Vagina (tissue), 2 donors: ENCODE measurements around the gene ADCY3.

Source experiments
- CTCF ChIP-seq, 3 experiments: fragments of 450-650 bp in 2 of 3; fragments of 200-600 bp in 1 of 3; sonication (generic) in 1 of 3; IDR thresholded peaks; one replicate each; pipeline ENCODE4 v1.5.1; 2017 to 2019; ENCODE audit warnings: antibody characterized with exemption in 3 of 3, mild to moderate bottlenecking in 2 of 3, moderate library complexity in 2 of 3
- POLR2AphosphoS5 ChIP-seq, 2 donors: sonication (generic); formaldehyde crosslinking; IDR thresholded peaks; one replicate each; pipeline ENCODE4 v1.9.0; 2017; ENCODE audit warnings: antibody characterized with exemption in 2 of 2, mild to moderate bottlenecking in 2 of 2, low read depth in 1 of 2; ENCODE audit not compliant: insufficient read depth in 1 of 2

DNA sequence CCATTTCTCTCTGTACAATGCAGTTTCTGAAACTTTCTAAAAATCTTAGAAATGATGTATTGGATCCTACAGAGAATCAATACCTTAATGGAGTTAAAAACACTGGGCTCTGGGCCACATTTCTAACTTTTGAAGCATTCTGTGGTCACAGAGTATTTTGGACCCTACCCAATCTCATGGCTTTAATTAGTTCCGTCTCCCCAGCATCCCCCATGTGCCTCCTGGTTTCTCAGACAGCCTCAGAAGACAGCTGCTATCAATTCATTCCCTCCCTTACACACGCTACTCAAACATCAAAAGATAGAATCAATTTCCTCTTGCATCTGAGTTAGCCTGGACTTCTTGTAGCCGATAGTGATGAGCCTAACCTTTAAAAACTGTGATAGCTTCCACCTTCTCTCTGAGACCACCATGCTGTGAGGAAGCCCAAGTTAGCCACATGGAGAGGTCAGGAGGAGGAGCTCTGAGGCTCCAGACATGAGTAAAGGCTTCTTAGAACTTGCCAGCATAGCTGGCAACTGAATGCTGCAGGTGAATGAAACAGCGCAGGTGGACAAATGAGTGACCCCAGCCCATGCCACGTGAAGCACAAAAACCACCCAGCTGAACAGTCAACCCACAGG lies 10.4 kb downstream of the ADCY3 start:
- TF ChIP-seq CTCF (IDR thresholded peaks at IDR 0.05) (no peak), POLR2AphosphoS5 (IDR thresholded peaks at IDR 0.05; ENCODE audit: insufficient read depth in 1 of 2, low read depth in 1 of 2) (no peak)
